IMR-90 (cell line): Measurements from ENCODE around the gene MIEF1. TPM values are rescaled to one million over a fixed set of nuclear protein-coding genes. Genes with fewer than 3 reads are reported as not detected.

Experiments
- ATAC-seq: fragments of 200-7000 bp; cut with Tn5 transposase; 2 replicates; pipeline ENCODE4 v1.9.1; 2020; ENCODE audit warnings: low read depth, mild to moderate bottlenecking, moderate library complexity
- BruUV-seq: library from RNA; stranded (reverse); fragments of 400-500 nt; replicated peaks from 2 replicates; lab custom pipeline; 2021; lab: Mats Ljungman, UMichigan
- CTCF ChIA-PET: fragments of 300-600 bp; formaldehyde crosslinking; extraction: SDS; loops from one replicate; lab custom pipeline; 2021; ENCODE audit warnings: antibody characterized with exemption; lab: Yijun Ruan, JAX
- POLR2A ChIA-PET: fragments of 300-600 bp; sonication (Branson Sonifier 250); formaldehyde crosslinking; loops from one replicate; lab custom pipeline; 2022; ENCODE audit warnings: antibody characterized with exemption; ENCODE audit not compliant: unreplicated experiment; lab: Charles Lee
- DNase-seq: peaks from one replicate; pipeline ENCODE4 v3.0.0; 2013
- H2AFZ ChIP-seq: replicated peaks from 2 replicates; pipeline ENCODE3; 2013; ENCODE audit warnings: low read length, mild to moderate bottlenecking; ENCODE audit not compliant: poor library complexity
- H2AK5ac ChIP-seq: 2 replicates; pipeline ENCODE4 v1.6.1; 2013; ENCODE audit warnings: low read depth, low read length, inconsistent platforms
- H2AK9ac ChIP-seq: replicated peaks from 2 replicates; pipeline ENCODE3; 2013; ENCODE audit warnings: mild to moderate bottlenecking, low read depth, low read length, moderate library complexity; ENCODE audit not compliant: poor library complexity
- H2BK120ac ChIP-seq: 2 replicates; pipeline ENCODE4 v1.6.1; 2013; ENCODE audit warnings: low read depth, low read length, inconsistent platforms
- H2BK15ac ChIP-seq: 3 replicates; pipeline ENCODE4 v1.6.1; 2013; ENCODE audit warnings: low read depth, low read length, inconsistent platforms
- H2BK20ac ChIP-seq: 2 replicates; pipeline ENCODE4 v1.6.1; 2013; ENCODE audit warnings: low read depth, mild to moderate bottlenecking, inconsistent platforms, low read length, moderate library complexity
- H2BK5ac ChIP-seq: 2 replicates; pipeline ENCODE4 v1.6.1; 2013; ENCODE audit warnings: mild to moderate bottlenecking, low read depth, low read length, inconsistent platforms; ENCODE audit not compliant: poor library complexity, severe bottlenecking
- H3K14ac ChIP-seq: replicated peaks from 2 replicates; pipeline ENCODE4 v1.6.1; 2013; ENCODE audit warnings: low read depth, low read length, inconsistent platforms
- H3K18ac ChIP-seq: 2 replicates; pipeline ENCODE4 v1.6.1; 2013; ENCODE audit warnings: low read depth, low read length, control low read depth
- H3K23ac ChIP-seq: 2 replicates; pipeline ENCODE4 v1.6.1; 2013; ENCODE audit warnings: low read depth, low read length, inconsistent platforms
- H3K27ac ChIP-seq: 2 replicates; pipeline ENCODE4 v1.5.1; 2013; ENCODE audit warnings: mild to moderate bottlenecking, control low read depth, low read length; ENCODE audit not compliant: insufficient read depth
- H3K27me3 ChIP-seq: 2 replicates; pipeline ENCODE4 v1.6.1; 2013; ENCODE audit warnings: low read length; ENCODE audit not compliant: control insufficient read depth, insufficient read depth
- H3K36me3 ChIP-seq: 2 replicates; pipeline ENCODE4 v1.6.1; 2013; ENCODE audit warnings: low read length, mixed read lengths; ENCODE audit not compliant: control insufficient read depth, insufficient read depth
- H3K4ac ChIP-seq: 2 replicates; pipeline ENCODE4 v1.6.1; 2013; ENCODE audit warnings: low read depth, low read length, inconsistent platforms
- H3K4me1 ChIP-seq: 2 replicates; pipeline ENCODE4 v1.6.1; 2013; ENCODE audit warnings: low read length, mixed read lengths; ENCODE audit not compliant: control insufficient read depth, insufficient read depth
- H3K4me2 ChIP-seq: 2 replicates; pipeline ENCODE4 v1.6.1; 2013; ENCODE audit warnings: low read depth, mild to moderate bottlenecking, control low read depth, low read length, moderate library complexity
- H3K4me3 ChIP-seq: 2 replicates; pipeline ENCODE4 v1.5.1; 2013; ENCODE audit warnings: low read depth, mild to moderate bottlenecking, control low read depth, low read length, moderate library complexity; ENCODE audit not compliant: insufficient read depth
- H3K56ac ChIP-seq: 2 replicates; pipeline ENCODE4 v1.6.1; 2013; ENCODE audit warnings: low read length, inconsistent platforms; ENCODE audit not compliant: insufficient read depth; ENCODE audit errors: extremely low read depth
- H3K79me1 ChIP-seq, 2 experiments: 2 replicates each; pipeline ENCODE4 v1.6.1; 2013; ENCODE audit warnings: low read length in 2 of 2, inconsistent platforms in 1 of 2, low read depth in 1 of 2
- H3K9ac ChIP-seq: 2 replicates; pipeline ENCODE4 v1.6.1; 2013; ENCODE audit warnings: low read depth, low read length, control low read depth
- H3K9me1 ChIP-seq: 2 replicates; pipeline ENCODE4 v1.6.1; 2013; ENCODE audit warnings: low read length, inconsistent platforms; ENCODE audit not compliant: insufficient read depth
- H3K9me3 ChIP-seq: 2 replicates; pipeline ENCODE4 v1.6.1; 2013; ENCODE audit warnings: low read length; ENCODE audit not compliant: control insufficient read depth, insufficient read depth
- H4K20me1 ChIP-seq: 2 replicates; pipeline ENCODE4 v1.6.1; 2013; ENCODE audit warnings: low read length, inconsistent platforms; ENCODE audit not compliant: insufficient read depth
- H4K5ac ChIP-seq: 2 replicates; pipeline ENCODE4 v1.6.1; 2013; ENCODE audit warnings: mild to moderate bottlenecking, low read depth, low read length, control low read depth
- H4K8ac ChIP-seq, 2 experiments: 2 replicates each; pipeline ENCODE4 v1.6.1; 2013; ENCODE audit warnings: low read depth in 2 of 2, low read length in 2 of 2, control low read depth in 1 of 2, inconsistent platforms in 1 of 2
- H4K91ac ChIP-seq: 2 replicates; pipeline ENCODE4 v1.6.1; 2013; ENCODE audit warnings: low read depth, low read length, inconsistent platforms; ENCODE audit not compliant: insufficient read depth
- CHD1 ChIP-seq: IDR thresholded peaks from 2 replicates; pipeline ENCODE4 v1.6.1; 2012; ENCODE audit warnings: low read depth, low read length, improper control_type of control experiment
- FOS ChIP-seq: fragments of 150-350 bp; IDR thresholded peaks from 2 replicates; pipeline ENCODE4 v1.6.1; 2016; ENCODE audit warnings: low read depth, low read length
- MAFK ChIP-seq: IDR thresholded peaks from 2 replicates; pipeline ENCODE4 v1.6.1; 2012; ENCODE audit warnings: low read depth, low read length, improper control_type of control experiment
- MAZ ChIP-seq: IDR thresholded peaks from 2 replicates; pipeline ENCODE4 v1.6.1; 2012; ENCODE audit warnings: low read depth, mild to moderate bottlenecking, low read length, improper control_type of control experiment, moderate library complexity, borderline replicate concordance
- MXI1 ChIP-seq: IDR thresholded peaks from 2 replicates; pipeline ENCODE4 v1.6.1; 2012; ENCODE audit warnings: low read depth, mild to moderate bottlenecking, low read length, moderate library complexity, borderline replicate concordance
- POLR2A ChIP-seq: IDR thresholded peaks from 2 replicates; pipeline ENCODE4 v1.6.1; 2012; ENCODE audit warnings: mild to moderate bottlenecking, low read depth, low read length
- RCOR1 ChIP-seq: IDR thresholded peaks from 2 replicates; pipeline ENCODE4 v1.6.1; 2012; ENCODE audit warnings: mild to moderate bottlenecking, low read length, improper control_type of control experiment; ENCODE audit not compliant: insufficient replicate concordance
- RFX5 ChIP-seq: IDR thresholded peaks from 2 replicates; pipeline ENCODE4 v1.8.0; 2012; ENCODE audit warnings: low read depth, mild to moderate bottlenecking, low read length, moderate library complexity
- SMC3 ChIP-seq: fragments of 150-350 bp; IDR thresholded peaks from 2 replicates; pipeline ENCODE4 v1.6.1; 2016; ENCODE audit warnings: low read depth, mild to moderate bottlenecking, antibody characterized with exemption, low read length, moderate library complexity
- WGBS, 2 experiments: methylation state at CpG; one replicate each; pipeline versions ENCODE4 v1.1.5 to v1.1.7; 2013; ENCODE audit warnings: missing lambda C conversion rate in 2 of 2; ENCODE audit not compliant: insufficient read length in 1 of 2; ENCODE audit errors: extremely low coverage in 2 of 2; 5-methylcytosine and 5-hydroxymethylcytosine counted together
- dilution Hi-C: fragments of 300-500 bp; cut with HindIII; formaldehyde crosslinking; loops from one replicate; pipeline ENCODE4 v1.14.3; 2018; ENCODE audit warnings: low sequenced_read_pairs; ENCODE audit not compliant: unreplicated experiment
- in situ Hi-C: fragments of 300-500 bp; cut with MboI; formaldehyde crosslinking; loops from 3 replicates; pipeline ENCODE4 v1.14.3; 2019; ENCODE audit warnings: low sequenced_read_pairs, inconsistent platforms, mixed read lengths
- intact Hi-C: fragments of 100-400 bp; cut with micrococcal nuclease; formaldehyde crosslinking; loops from 2 replicates; pipeline ENCODE4 v1.10.0; 2022
- polyA plus RNA-seq, 3 experiments: library from polyadenylated mRNA; depleted of rRNA; stranded (reverse); fragments of >200 nt; gene quantifications; 2 replicates each; pipeline ENCODE4 v1.2.3, GENCODE V29; 2012; ENCODE audit warnings: low replicate concordance in 1 of 3
- total RNA-seq: library from RNA; depleted of rRNA; stranded (reverse); fragments of >200 nt; gene quantifications from 2 replicates; pipeline ENCODE4 v1.2.3, GENCODE V29; 2012
- TF ChIP-seq, protein P1 (sequence below): fragments of 150-350 bp; IDR thresholded peaks from 2 replicates; pipeline ENCODE4 v1.6.1; 2017; ENCODE audit warnings: mild to moderate bottlenecking, antibody characterized with exemption, low read length, low read depth

The MIEF1 gene
- total and polyA plus RNA-seq, 2 of the 4 experiments (the other 2 are of a cell fraction), result 9.7 to 16.9 TPM

DNA sequence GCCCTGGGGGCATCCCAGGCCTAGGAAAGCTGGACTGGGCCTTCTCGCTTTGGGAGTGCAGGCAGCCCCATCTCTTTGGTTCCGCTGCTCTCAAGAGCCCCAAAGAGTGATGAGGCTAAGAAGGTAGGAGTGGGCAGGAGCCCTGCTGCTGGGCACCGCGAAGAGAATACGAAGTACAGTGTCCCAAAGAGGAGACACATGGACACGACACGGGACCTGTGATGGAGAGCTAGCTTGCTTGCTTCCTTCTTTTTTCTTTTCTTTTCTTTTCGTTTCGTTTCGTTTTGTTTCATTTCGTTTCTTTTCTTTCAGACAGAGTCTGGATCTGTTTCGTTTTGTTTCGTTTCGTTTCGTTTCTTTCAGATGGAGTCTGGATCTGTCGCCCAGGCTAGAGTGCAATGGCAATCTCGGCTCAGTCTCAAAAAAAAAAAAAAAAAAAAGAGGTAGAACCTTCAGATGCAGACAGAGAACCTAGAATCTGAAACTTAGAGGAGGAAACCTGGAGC is 34.6 kb upstream of the MIEF1 start:
- Histone ChIP-seq H2BK5ac (no peak overlapping the region), H2AK5ac (no peak overlapping the region), H4K8ac (no peak overlapping the region), H2BK15ac (no peak overlapping the region), H3K23ac (no peak overlapping the region), H4K5ac (no peak overlapping the region), H3K4ac (no peak overlapping the region), H3K18ac (no peak overlapping the region), H3K27ac (no peak overlapping the region), H2AFZ (no peak overlapping the region), H3K4me1 (peaks cover 18% of the 10 kb centered on the region), H2AK9ac (no peak overlapping the region), H3K9ac (no peak overlapping the region), H4K91ac (no peak overlapping the region), H3K4me2 (no peak overlapping the region), H3K4me3 (no peak overlapping the region), H3K9me1 (peaks cover 12% of the 10 kb centered on the region), H3K56ac (no peak overlapping the region), H3K9me3 (no peaks in the 10 kb centered on the region), H3K36me3 (no peaks in the 10 kb centered on the region), H2BK120ac (no peak overlapping the region), H3K79me1 (no peaks in the 10 kb centered on the region), H3K27me3 (no peaks in the 10 kb centered on the region; the same call in 1 of the 2 replicates), H4K20me1 (no peaks in the 10 kb centered on the region), H2BK20ac (no peak overlapping the region), H3K14ac (no peak overlapping the region)
- DNase-seq (no peak), ATAC-seq (no peak)
- dilution Hi-C loops, result no loop called here
- BruUV-seq, result no TSS peak
- TF ChIP-seq SMC3 (no peak), RCOR1 (no peak), FOS (no peak), CHD1 (no peak), MAFK (no peak), MAZ (no peak), POLR2A (no peak), RFX5 (no peak), MXI1 (no peak)
- TF ChIP-seq, protein P1, sequence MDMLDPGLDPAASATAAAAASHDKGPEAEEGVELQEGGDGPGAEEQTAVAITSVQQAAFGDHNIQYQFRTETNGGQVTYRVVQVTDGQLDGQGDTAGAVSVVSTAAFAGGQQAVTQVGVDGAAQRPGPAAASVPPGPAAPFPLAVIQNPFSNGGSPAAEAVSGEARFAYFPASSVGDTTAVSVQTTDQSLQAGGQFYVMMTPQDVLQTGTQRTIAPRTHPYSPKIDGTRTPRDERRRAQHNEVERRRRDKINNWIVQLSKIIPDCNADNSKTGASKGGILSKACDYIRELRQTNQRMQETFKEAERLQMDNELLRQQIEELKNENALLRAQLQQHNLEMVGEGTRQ, result no peak
- CTCF ChIA-PET, result no interaction called here
- 83% methylated on average over 12 of the region's 17 CpGs; no CpG with 5 or more reads in 1 of the 2 experiments for WGBS, 2 experiments
- intact Hi-C loops, result no loop called here
- in situ Hi-C loops, result no loop called here
- POLR2A ChIA-PET, result no interaction called here
